SK-N-SH treated with all-trans-retinoic acid at 6 μM for 48 hours (cell line): ENCODE data around the gene CADM1.

ENCODE experiments used
- ATAC-seq: fragments of 200-7000 bp; cut with Tn5 transposase; 3 replicates; pipeline ENCODE4 v1.9.1; 2020; ENCODE audit warnings: mild to moderate bottlenecking, moderate library complexity
- ARNTL ChIP-seq: fragments of 450-650 bp; formaldehyde crosslinking; IDR thresholded peaks from 2 replicates; pipeline ENCODE4 v1.5.0; 2020; ENCODE audit warnings: low read depth, mild to moderate bottlenecking, moderate library complexity, borderline replicate concordance
- BACH2 ChIP-seq: fragments of 250-450 bp; sonication (Bioruptor Pico); IDR thresholded peaks from 2 replicates; pipeline ENCODE4 v1.9.0; 2021; ENCODE audit warnings: mild to moderate bottlenecking, borderline replicate concordance
- CSDC2 ChIP-seq: fragments of 250-450 bp; sonication (Bioruptor Pico); IDR thresholded peaks from 2 replicates; pipeline ENCODE4 v1.5.0; 2020; ENCODE audit warnings: mild to moderate bottlenecking, moderate library complexity
- GLIS3 ChIP-seq: fragments of 250-450 bp; sonication (Bioruptor Pico); IDR thresholded peaks from 2 replicates; pipeline ENCODE4 v1.5.0; 2020; ENCODE audit warnings: mild to moderate bottlenecking, moderate library complexity
- ISL1 ChIP-seq: fragments of 250-450 bp; sonication (Bioruptor Pico); IDR thresholded peaks from 2 replicates; pipeline ENCODE4 v2.1.2; 2022; ENCODE audit warnings: mild to moderate bottlenecking, moderate library complexity
- OSR1 ChIP-seq: fragments of 250-450 bp; sonication (Bioruptor Pico); IDR thresholded peaks from 2 replicates; pipeline ENCODE4 v1.8.0; 2022; ENCODE audit warnings: moderate library complexity, mild to moderate bottlenecking, inconsistent platforms
- PPARA ChIP-seq: fragments of 250-450 bp; sonication (Bioruptor Pico); IDR thresholded peaks from 2 replicates; pipeline ENCODE4 v1.5.0; 2020; ENCODE audit warnings: mild to moderate bottlenecking, borderline replicate concordance
- SNAI2 ChIP-seq: fragments of 250-450 bp; sonication (Bioruptor Pico); IDR thresholded peaks from 2 replicates; pipeline ENCODE4 v1.5.0; 2020; ENCODE audit warnings: mild to moderate bottlenecking, moderate library complexity
- TCF4 ChIP-seq: fragments of 250-450 bp; sonication (Bioruptor Pico); IDR thresholded peaks from 2 replicates; pipeline ENCODE4 v1.8.0; 2021; ENCODE audit warnings: mild to moderate bottlenecking, moderate library complexity, borderline replicate concordance
- TOX ChIP-seq: fragments of 250-450 bp; sonication (Bioruptor Pico); IDR thresholded peaks from 2 replicates; pipeline ENCODE4 v1.8.0; 2021; ENCODE audit warnings: mild to moderate bottlenecking, moderate library complexity, borderline replicate concordance
- ZC3H10 ChIP-seq: fragments of 250-450 bp; sonication (Bioruptor Pico); IDR thresholded peaks from 2 replicates; pipeline ENCODE4 v1.5.1; 2021; ENCODE audit warnings: mild to moderate bottlenecking, moderate library complexity
- ZFP3 ChIP-seq: fragments of 250-450 bp; sonication (Bioruptor Pico); IDR thresholded peaks from 2 replicates; pipeline ENCODE4 v1.5.0; 2020; ENCODE audit warnings: mild to moderate bottlenecking, moderate library complexity
- ZFP30 ChIP-seq: fragments of 450-650 bp; formaldehyde crosslinking; IDR thresholded peaks from 2 replicates; pipeline ENCODE4 v1.5.0; 2022; ENCODE audit warnings: mild to moderate bottlenecking, moderate library complexity
- ZNF70 ChIP-seq: fragments of 450-650 bp; formaldehyde crosslinking; IDR thresholded peaks from 2 replicates; pipeline ENCODE4 v1.5.0; 2020; ENCODE audit warnings: mild to moderate bottlenecking, moderate library complexity
- ZNF8 ChIP-seq: fragments of 450-650 bp; formaldehyde crosslinking; IDR thresholded peaks from 2 replicates; pipeline ENCODE4 v1.5.0; 2020; ENCODE audit warnings: mild to moderate bottlenecking, moderate library complexity
- TF ChIP-seq, protein P1 (sequence below): fragments of 250-450 bp; sonication (Bioruptor Pico); IDR thresholded peaks from 2 replicates; pipeline ENCODE4 v1.5.1; 2020; ENCODE audit warnings: low read depth, mild to moderate bottlenecking, moderate library complexity
- TF ChIP-seq, protein P2 (sequence below): fragments of 250-450 bp; sonication (Bioruptor Pico); IDR thresholded peaks from 2 replicates; pipeline ENCODE4 v1.5.1; 2021; ENCODE audit warnings: mild to moderate bottlenecking, moderate library complexity
- TF ChIP-seq, protein P3 (sequence below): fragments of 250-450 bp; sonication (Bioruptor Pico); IDR thresholded peaks from 2 replicates; pipeline ENCODE4 v1.5.0; 2020; ENCODE audit warnings: mild to moderate bottlenecking, moderate library complexity
- TF ChIP-seq, protein P4 (sequence below): fragments of 250-450 bp; sonication (Bioruptor Pico); IDR thresholded peaks from 2 replicates; pipeline ENCODE4 v1.8.0; 2020; ENCODE audit warnings: mild to moderate bottlenecking, moderate library complexity, borderline replicate concordance
- TF ChIP-seq, protein P5 (sequence below): fragments of 250-450 bp; sonication (Bioruptor Pico); IDR thresholded peaks from 2 replicates; pipeline ENCODE4 v1.8.0; 2021; ENCODE audit warnings: low read depth, mild to moderate bottlenecking, moderate library complexity, borderline replicate concordance

The CADM1 gene

DNA sequence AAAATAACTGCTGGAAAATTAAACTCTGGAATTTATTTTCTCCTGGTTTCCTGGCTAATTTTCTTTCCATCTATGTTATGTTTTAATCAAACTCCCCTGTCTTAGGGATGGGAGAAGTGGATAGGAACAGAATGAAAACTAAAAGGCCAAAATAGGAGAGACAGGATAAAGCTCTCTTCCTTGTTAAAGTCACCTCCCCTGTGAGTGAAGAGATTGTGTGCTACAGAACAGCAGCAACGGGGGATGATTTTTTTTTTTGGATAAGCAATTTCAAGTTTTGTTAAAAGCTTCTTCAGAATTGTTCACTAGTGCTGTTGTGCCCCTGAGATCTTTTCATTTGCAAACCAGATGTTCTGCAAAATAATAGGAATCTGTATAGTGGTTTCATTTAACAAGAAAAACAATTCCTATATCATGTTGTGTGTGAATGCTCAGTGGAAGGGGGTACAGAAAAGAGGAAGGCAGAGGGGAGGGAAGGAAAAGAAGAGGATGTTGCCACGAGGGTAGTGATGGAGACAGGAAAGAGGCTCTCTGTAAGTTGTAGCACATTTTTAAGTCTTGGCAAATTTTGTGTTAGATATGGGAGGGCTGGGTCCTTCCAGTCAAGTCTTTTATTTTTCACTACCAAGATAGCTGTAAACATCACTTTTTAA is 301.2 kb downstream of the CADM1 start:
- no peak for ATAC-seq
- no peak for TF ChIP-seq ISL1 (CRISPR knock-in tag)
- TF ChIP-seq, protein P1, sequence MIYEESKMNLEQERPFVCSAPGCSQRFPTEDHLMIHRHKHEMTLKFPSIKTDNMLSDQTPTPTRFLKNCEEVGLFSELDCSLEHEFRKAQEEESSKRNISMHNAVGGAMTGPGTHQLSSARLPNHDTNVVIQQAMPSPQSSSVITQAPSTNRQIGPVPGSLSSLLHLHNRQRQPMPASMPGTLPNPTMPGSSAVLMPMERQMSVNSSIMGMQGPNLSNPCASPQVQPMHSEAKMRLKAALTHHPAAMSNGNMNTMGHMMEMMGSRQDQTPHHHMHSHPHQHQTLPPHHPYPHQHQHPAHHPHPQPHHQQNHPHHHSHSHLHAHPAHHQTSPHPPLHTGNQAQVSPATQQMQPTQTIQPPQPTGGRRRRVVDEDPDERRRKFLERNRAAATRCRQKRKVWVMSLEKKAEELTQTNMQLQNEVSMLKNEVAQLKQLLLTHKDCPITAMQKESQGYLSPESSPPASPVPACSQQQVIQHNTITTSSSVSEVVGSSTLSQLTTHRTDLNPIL (CRISPR knock-in tag) = no peak
- TF ChIP-seq ZNF8 = no peak

DNA sequence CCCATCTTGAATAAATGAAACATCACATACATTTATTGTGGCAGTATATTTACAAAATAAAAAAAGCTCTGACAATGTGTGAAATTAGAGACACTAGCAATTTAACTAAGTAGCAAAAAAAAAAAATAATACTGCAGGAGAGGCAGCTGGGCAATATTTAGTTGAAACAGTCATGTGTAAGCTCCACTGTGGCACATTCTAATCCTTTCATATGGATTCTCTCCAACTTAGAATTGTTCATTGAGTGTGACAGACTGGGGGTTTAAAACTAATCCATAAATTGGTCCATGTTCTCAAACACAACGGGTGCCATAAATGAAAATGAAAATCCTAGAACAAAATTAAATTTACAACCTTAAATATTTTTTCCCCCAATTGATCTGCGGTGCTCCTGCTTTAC is 302.1 kb downstream of the CADM1 start:
- TF ChIP-seq PPARA (CRISPR knock-in tag) (no peak), CSDC2 (CRISPR knock-in tag) (no peak), OSR1 (CRISPR knock-in tag) (no peak), GLIS3 (CRISPR knock-in tag) (no peak), ZC3H10 (CRISPR knock-in tag) (no peak), ZNF8 (no peak), BACH2 (CRISPR knock-in tag) (no peak), ISL1 (CRISPR knock-in tag) (no peak), TOX (no peak), TCF4 (CRISPR knock-in tag) (no peak), ZFP3 (CRISPR knock-in tag) (no peak), ZFP30 (no peak), ARNTL (no peak), ZNF70 (CRISPR knock-in tag) (no peak), SNAI2 (CRISPR knock-in tag) (no peak)
- TF ChIP-seq, protein P1 (CRISPR knock-in tag) = no peak
- TF ChIP-seq, protein P2, sequence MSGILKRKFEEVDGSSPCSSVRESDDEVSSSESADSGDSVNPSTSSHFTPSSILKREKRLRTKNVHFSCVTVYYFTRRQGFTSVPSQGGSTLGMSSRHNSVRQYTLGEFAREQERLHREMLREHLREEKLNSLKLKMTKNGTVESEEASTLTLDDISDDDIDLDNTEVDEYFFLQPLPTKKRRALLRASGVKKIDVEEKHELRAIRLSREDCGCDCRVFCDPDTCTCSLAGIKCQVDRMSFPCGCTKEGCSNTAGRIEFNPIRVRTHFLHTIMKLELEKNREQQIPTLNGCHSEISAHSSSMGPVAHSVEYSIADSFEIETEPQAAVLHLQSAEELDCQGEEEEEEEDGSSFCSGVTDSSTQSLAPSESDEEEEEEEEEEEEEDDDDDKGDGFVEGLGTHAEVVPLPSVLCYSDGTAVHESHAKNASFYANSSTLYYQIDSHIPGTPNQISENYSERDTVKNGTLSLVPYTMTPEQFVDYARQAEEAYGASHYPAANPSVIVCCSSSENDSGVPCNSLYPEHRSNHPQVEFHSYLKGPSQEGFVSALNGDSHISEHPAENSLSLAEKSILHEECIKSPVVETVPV (CRISPR knock-in tag) = no peak
- TF ChIP-seq, protein P3, sequence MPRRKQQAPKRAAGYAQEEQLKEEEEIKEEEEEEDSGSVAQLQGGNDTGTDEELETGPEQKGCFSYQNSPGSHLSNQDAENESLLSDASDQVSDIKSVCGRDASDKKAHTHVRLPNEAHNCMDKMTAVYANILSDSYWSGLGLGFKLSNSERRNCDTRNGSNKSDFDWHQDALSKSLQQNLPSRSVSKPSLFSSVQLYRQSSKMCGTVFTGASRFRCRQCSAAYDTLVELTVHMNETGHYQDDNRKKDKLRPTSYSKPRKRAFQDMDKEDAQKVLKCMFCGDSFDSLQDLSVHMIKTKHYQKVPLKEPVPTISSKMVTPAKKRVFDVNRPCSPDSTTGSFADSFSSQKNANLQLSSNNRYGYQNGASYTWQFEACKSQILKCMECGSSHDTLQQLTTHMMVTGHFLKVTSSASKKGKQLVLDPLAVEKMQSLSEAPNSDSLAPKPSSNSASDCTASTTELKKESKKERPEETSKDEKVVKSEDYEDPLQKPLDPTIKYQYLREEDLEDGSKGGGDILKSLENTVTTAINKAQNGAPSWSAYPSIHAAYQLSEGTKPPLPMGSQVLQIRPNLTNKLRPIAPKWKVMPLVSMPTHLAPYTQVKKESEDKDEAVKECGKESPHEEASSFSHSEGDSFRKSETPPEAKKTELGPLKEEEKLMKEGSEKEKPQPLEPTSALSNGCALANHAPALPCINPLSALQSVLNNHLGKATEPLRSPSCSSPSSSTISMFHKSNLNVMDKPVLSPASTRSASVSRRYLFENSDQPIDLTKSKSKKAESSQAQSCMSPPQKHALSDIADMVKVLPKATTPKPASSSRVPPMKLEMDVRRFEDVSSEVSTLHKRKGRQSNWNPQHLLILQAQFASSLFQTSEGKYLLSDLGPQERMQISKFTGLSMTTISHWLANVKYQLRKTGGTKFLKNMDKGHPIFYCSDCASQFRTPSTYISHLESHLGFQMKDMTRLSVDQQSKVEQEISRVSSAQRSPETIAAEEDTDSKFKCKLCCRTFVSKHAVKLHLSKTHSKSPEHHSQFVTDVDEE (CRISPR knock-in tag) = no peak
- TF ChIP-seq, protein P4, sequence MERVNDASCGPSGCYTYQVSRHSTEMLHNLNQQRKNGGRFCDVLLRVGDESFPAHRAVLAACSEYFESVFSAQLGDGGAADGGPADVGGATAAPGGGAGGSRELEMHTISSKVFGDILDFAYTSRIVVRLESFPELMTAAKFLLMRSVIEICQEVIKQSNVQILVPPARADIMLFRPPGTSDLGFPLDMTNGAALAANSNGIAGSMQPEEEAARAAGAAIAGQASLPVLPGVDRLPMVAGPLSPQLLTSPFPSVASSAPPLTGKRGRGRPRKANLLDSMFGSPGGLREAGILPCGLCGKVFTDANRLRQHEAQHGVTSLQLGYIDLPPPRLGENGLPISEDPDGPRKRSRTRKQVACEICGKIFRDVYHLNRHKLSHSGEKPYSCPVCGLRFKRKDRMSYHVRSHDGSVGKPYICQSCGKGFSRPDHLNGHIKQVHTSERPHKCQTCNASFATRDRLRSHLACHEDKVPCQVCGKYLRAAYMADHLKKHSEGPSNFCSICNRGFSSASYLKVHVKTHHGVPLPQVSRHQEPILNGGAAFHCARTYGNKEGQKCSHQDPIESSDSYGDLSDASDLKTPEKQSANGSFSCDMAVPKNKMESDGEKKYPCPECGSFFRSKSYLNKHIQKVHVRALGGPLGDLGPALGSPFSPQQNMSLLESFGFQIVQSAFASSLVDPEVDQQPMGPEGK (CRISPR knock-in tag) = no peak
- TF ChIP-seq, protein P5, sequence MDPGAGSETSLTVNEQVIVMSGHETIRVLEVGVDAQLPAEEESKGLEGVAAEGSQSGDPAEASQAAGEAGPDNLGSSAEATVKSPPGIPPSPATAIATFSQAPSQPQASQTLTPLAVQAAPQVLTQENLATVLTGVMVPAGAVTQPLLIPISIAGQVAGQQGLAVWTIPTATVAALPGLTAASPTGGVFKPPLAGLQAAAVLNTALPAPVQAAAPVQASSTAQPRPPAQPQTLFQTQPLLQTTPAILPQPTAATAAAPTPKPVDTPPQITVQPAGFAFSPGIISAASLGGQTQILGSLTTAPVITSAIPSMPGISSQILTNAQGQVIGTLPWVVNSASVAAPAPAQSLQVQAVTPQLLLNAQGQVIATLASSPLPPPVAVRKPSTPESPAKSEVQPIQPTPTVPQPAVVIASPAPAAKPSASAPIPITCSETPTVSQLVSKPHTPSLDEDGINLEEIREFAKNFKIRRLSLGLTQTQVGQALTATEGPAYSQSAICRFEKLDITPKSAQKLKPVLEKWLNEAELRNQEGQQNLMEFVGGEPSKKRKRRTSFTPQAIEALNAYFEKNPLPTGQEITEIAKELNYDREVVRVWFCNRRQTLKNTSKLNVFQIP = no peak
- ATAC-seq = no peak
